A549 (cell line): ENCODE measurements around the gene CBFA2T2. TPM values are rescaled to one million over a fixed set of nuclear protein-coding genes. Genes with fewer than 3 reads are reported as not detected.

Experiments used
- ATAC-seq, 2 experiments: fragments of 200-7000 bp in 1 of 2; fragments of >200 bp in 1 of 2; cut with Nextera tagmentation in 1 of 2; cut with Tn5 transposase in 1 of 2; 3 replicates each; pipeline versions ENCODE4 v1.8.0 to v1.9.1; 2018 to 2020; ENCODE audit warnings: mild to moderate bottlenecking in 1 of 2, moderate library complexity in 1 of 2
- CTCF ChIA-PET: fragments of 300-600 bp; sonication (Branson Sonifier 250); formaldehyde crosslinking; extraction: SDS; loops from one replicate; lab custom pipeline; 2021; ENCODE audit warnings: antibody characterized with exemption, inconsistent platforms; lab: Yijun Ruan, JAX
- POLR2A ChIA-PET: fragments of 350-600 bp; formaldehyde crosslinking; extraction: SDS; loops from one replicate; lab custom pipeline; 2021; ENCODE audit warnings: antibody characterized with exemption, inconsistent platforms; lab: Yijun Ruan, JAX
- DNase-seq, 2 experiments: peaks; one replicate each; pipeline versions ENCODE4 v3.0.0 to v3.0.0-alpha.2; 2011 to 2016; ENCODE audit warnings: low read depth in 1 of 2, low spot score in 1 of 2
- FAIRE-seq: peaks from 2 replicates; lab custom pipeline; 2011; peaks lifted over from hg19 to GRCh38; lab: Jason Lieb, UNC
- H3K27ac ChIP-seq, 2 experiments: fragments of >200 bp; sonication (Bioruptor Twin); formaldehyde crosslinking; 3 replicates each; pipeline ENCODE4 v1.5.1; 2016 to 2017
- H3K4me1 ChIP-seq: fragments of >200 bp; sonication (Bioruptor Twin); formaldehyde crosslinking; 3 replicates; pipeline ENCODE4 v1.6.1; 2016
- H3K4me2 ChIP-seq: fragments of >200 bp; sonication (Bioruptor Twin); formaldehyde crosslinking; 3 replicates; pipeline ENCODE4 v1.6.1; 2016
- H3K4me3 ChIP-seq: fragments of >200 bp; sonication (Bioruptor Twin); formaldehyde crosslinking; 3 replicates; pipeline ENCODE4 v1.5.1; 2016
- H3K9me3 ChIP-seq: fragments of >200 bp; sonication (Bioruptor Twin); formaldehyde crosslinking; 3 replicates; pipeline ENCODE4 v1.6.1; 2016
- CBX8 ChIP-seq: fragments of 200-600 bp; sonication (generic); IDR thresholded peaks from 2 replicates; pipeline ENCODE4 v1.6.1; 2016
- CEBPB ChIP-seq, 2 experiments: fragments of >200 bp in 1 of 2; sonication (Bioruptor Twin) in 1 of 2; formaldehyde crosslinking in 1 of 2; IDR thresholded peaks; 2 replicates each; pipeline ENCODE4 v1.6.1; 2012 to 2016
- CHD2 ChIP-seq: fragments of 150-350 bp; IDR thresholded peaks from 2 replicates; pipeline ENCODE4 v1.6.1; 2014; ENCODE audit warnings: low read length; ENCODE audit not compliant: partially characterized antibody
- CHD4 ChIP-seq: fragments of 200-600 bp; sonication (generic); IDR thresholded peaks from 2 replicates; pipeline ENCODE4 v1.6.1; 2016; ENCODE audit warnings: antibody characterized with exemption, mild to moderate bottlenecking, borderline replicate concordance
- CTCF ChIP-seq: fragments of >200 bp; sonication (Bioruptor Twin); formaldehyde crosslinking; IDR thresholded peaks from 3 replicates; pipeline ENCODE4 v1.5.1; 2016
- E2F6 ChIP-seq: IDR thresholded peaks from 2 replicates; pipeline ENCODE4 v1.6.1; 2012; ENCODE audit warnings: low read depth, borderline replicate concordance
- ELK1 ChIP-seq: fragments of 150-350 bp; IDR thresholded peaks from 2 replicates; pipeline ENCODE4 v1.6.1; 2014; ENCODE audit warnings: low read depth, mild to moderate bottlenecking, low read length
- ESRRA ChIP-seq: fragments of 150-350 bp; IDR thresholded peaks from 2 replicates; pipeline ENCODE4 v1.6.1; 2014; ENCODE audit warnings: mild to moderate bottlenecking, low read length, borderline replicate concordance
- FOSL2 ChIP-seq, 2 experiments: fragments of 450-650 bp in 1 of 2; fragments of >200 bp in 1 of 2; sonication (Bioruptor Twin) in 1 of 2; formaldehyde crosslinking; IDR thresholded peaks; 2 replicates each; pipeline versions ENCODE4 v1.5.0 to v1.6.1; 2016 to 2020; ENCODE audit warnings: mild to moderate bottlenecking in 1 of 2, moderate library complexity in 1 of 2
- FOXS1 ChIP-seq: fragments of 250-450 bp; sonication (Bioruptor Pico); IDR thresholded peaks from 2 replicates; pipeline ENCODE4 v1.5.0; 2020; ENCODE audit warnings: mild to moderate bottlenecking, moderate library complexity
- JUN ChIP-seq, 2 experiments: fragments of >200 bp; sonication (Bioruptor Twin); formaldehyde crosslinking; IDR thresholded peaks; 2 replicates in 1 of 2; 3 replicates in 1 of 2; pipeline ENCODE4 v1.6.1; 2016 to 2017
- KDM1A ChIP-seq: fragments of 200-600 bp; sonication (generic); IDR thresholded peaks from 2 replicates; pipeline ENCODE4 v1.6.1; 2016; ENCODE audit warnings: low read depth, mild to moderate bottlenecking
- MAX ChIP-seq: IDR thresholded peaks from 2 replicates; pipeline ENCODE4 v1.6.1; 2012
- MAZ ChIP-seq: fragments of 150-350 bp; IDR thresholded peaks from 2 replicates; pipeline ENCODE4 v1.6.1; 2014; ENCODE audit warnings: antibody characterized with exemption, low read depth, low read length, borderline replicate concordance
- NR3C1 ChIP-seq: fragments of >200 bp; sonication (Bioruptor Twin); formaldehyde crosslinking; IDR thresholded peaks from 3 replicates; pipeline ENCODE4 v1.6.1; 2017
- PHF8 ChIP-seq: fragments of 200-600 bp; sonication (generic); IDR thresholded peaks from 2 replicates; pipeline ENCODE4 v1.6.1; 2016; ENCODE audit warnings: low read depth, mild to moderate bottlenecking, antibody characterized with exemption, moderate library complexity, borderline replicate concordance
- POLR2A ChIP-seq: IDR thresholded peaks from 2 replicates; pipeline ENCODE4 v1.6.1; 2012; ENCODE audit warnings: mild to moderate bottlenecking, low read length
- POLR2AphosphoS2 ChIP-seq: conservative IDR thresholded peaks from 2 replicates; pipeline ENCODE4 v1.6.1; 2012; ENCODE audit warnings: low read length, improper control_type of control experiment, inconsistent platforms
- RAD21 ChIP-seq, 2 experiments: fragments of >200 bp in 1 of 2; sonication (Bioruptor Twin) in 1 of 2; formaldehyde crosslinking in 1 of 2; IDR thresholded peaks in 1 of 2; conservative IDR thresholded peaks in 1 of 2; 2 replicates in 1 of 2; 3 replicates in 1 of 2; pipeline ENCODE4 v1.6.1; 2012 to 2018; ENCODE audit warnings: inconsistent platforms in 1 of 2
- RARB ChIP-seq: fragments of 250-450 bp; sonication (Bioruptor Pico); IDR thresholded peaks from 2 replicates; pipeline ENCODE4 v1.8.0; 2021; ENCODE audit warnings: mild to moderate bottlenecking, moderate library complexity
- RNF2 ChIP-seq: fragments of 200-600 bp; sonication (generic); IDR thresholded peaks from 2 replicates; pipeline ENCODE4 v1.6.1; 2016; ENCODE audit warnings: low read depth, mild to moderate bottlenecking, antibody characterized with exemption, moderate library complexity, borderline replicate concordance
- SMC3 ChIP-seq: fragments of >200 bp; sonication (Bioruptor Twin); formaldehyde crosslinking; IDR thresholded peaks from 3 replicates; pipeline ENCODE4 v1.6.1; 2018; ENCODE audit warnings: inconsistent platforms
- ZNF302 ChIP-seq: fragments of 250-450 bp; sonication (Bioruptor Pico); IDR thresholded peaks from 2 replicates; pipeline ENCODE4 v1.9.0; 2021; ENCODE audit warnings: inconsistent platforms, mild to moderate bottlenecking, moderate library complexity
- ZSCAN20 ChIP-seq: fragments of 250-450 bp; sonication (Bioruptor Pico); IDR thresholded peaks from 2 replicates; pipeline ENCODE4 v1.8.0; 2022; ENCODE audit warnings: mild to moderate bottlenecking, moderate library complexity
- WGBS: methylation state at CpG from one replicate; pipeline ENCODE4 v1.1.6; 2017; ENCODE audit errors: missing lambda C conversion rate; 5-methylcytosine and 5-hydroxymethylcytosine counted together
- polyA plus RNA-seq, 4 experiments: library from polyadenylated mRNA; depleted of rRNA in 3 of 4; stranded (reverse); fragments of >200 nt; fragmentation: RNase III in 1 of 4; extraction: RNeasy Plus Mini Kit Qiagen cat#74134 plus additional on column Dnase treatment in 1 of 4; gene quantifications; 2 replicates in 3 of 4; 3 replicates in 1 of 4; pipeline ENCODE4 v1.2.3, GENCODE V29; 2011 to 2017

The CBFA2T2 gene
- polyA plus RNA-seq, 2 of the 4 experiments (the other 2 are of a cell fraction) = 6.8 to 9.4 TPM

GRCh38 chr20:33443512-33444239 lies 46.2 kb upstream of the CBFA2T2 start, which contains the start of gene SNTA1:
SNTA1 (minus strand) TSS chr20:33443763; CDS start chr20:33443620, 143 bp downstream.
- under 1% methylated on average over 18 of the region's 75 CpGs for WGBS
- ChIA-PET POLR2A (interaction anchor here (0.6 to 1.9 kb wide), 7 partner anchors 10 to 549 kb away, joined by 3 to 10 read pairs (median 4); partner anchors contain the start of genes CBFA2T2, CDK5RAP1 and ZNF341), CTCF (interaction anchor here (0.6 to 2.7 kb wide), 7 partner anchors 10 to 209 kb away, joined by 3 to 11 read pairs (median 4); no protein-coding TSS in a partner anchor)
- Histone ChIP-seq H3K9me3 (peaks cover 6% of the 10 kb centered on the region; the same call in 1 of the 3 replicates), H3K4me2 (peak within 1 kb of the TSS; percentile 78), H3K4me1 (peaks cover 5% of the 10 kb centered on the region; the same call in 2 of the 3 replicates), H3K27ac (peak within 1 kb of the TSS; percentile 72 to 89), H3K4me3 (peak within 1 kb of the TSS; percentile 83)
- TF ChIP-seq FOSL2 (IDR thresholded peaks at IDR 0.05) = no peak
- no peak for TF ChIP-seq FOSL2 (CRISPR knock-in tag; IDR thresholded peaks at IDR 0.05)
- peak; percentile 20; the same call in 1 of the 2 replicates for TF ChIP-seq PHF8
- TF ChIP-seq CBX8 = no peak
- TF ChIP-seq ZNF302 = no peak
- no peak for TF ChIP-seq NR3C1
- TF ChIP-seq JUN (IDR thresholded peaks at IDR 0.05) = no peak
- no peak for TF ChIP-seq POLR2AphosphoS2
- no peak for TF ChIP-seq ELK1
- no peak for TF ChIP-seq ZSCAN20 (CRISPR knock-in tag)
- TF ChIP-seq KDM1A = no peak
- TF ChIP-seq POLR2A = peak; percentile 24
- TF ChIP-seq MAX = peak; percentile 40; the same call in 1 of the 2 replicates
- no peak for TF ChIP-seq ESRRA
- TF ChIP-seq E2F6 = peak; percentile 74; the same call in 1 of the 2 replicates
- no peak for TF ChIP-seq RNF2
- TF ChIP-seq RARB (CRISPR knock-in tag) = no peak
- TF ChIP-seq CHD2 = no peak
- TF ChIP-seq RAD21 (conservative IDR thresholded peaks at IDR 0.05 in 1 of 2, IDR thresholded peaks at IDR 0.05 in 1 of 2) = no peak
- no peak for TF ChIP-seq MAZ
- peak; percentile 84 to 95 for ATAC-seq
- no peak for FAIRE-seq
- DNase-seq = peak; percentile 84 to 86

GRCh38 chr20:33444797-33445560 lies 44.9 kb upstream of the CBFA2T2 start:
- WGBS = 64% methylated on average over 4 of the region's 4 CpGs
- FAIRE-seq = no peak
- 0 out of 6 replicates have a peak, but pooled peaks of 1 of the 2 experiments have one; percentile 21 for ATAC-seq

More at GRCh38 chr20:33444797-33445560, 44.9 kb upstream of the CBFA2T2 start:
- DNase-seq = peak in 1 of 2 experiments; percentile 36
- ChIA-PET POLR2A (interaction anchor here (0.7 to 1.9 kb wide), 3 partner anchors 43 to 45 kb away, joined by 4 to 10 read pairs (median 6); partner anchors contain the start of genes CBFA2T2 and CDK5RAP1), CTCF (interaction anchor here (0.7 to 2.7 kb wide), 9 partner anchors 9 to 685 kb away, joined by 3 to 11 read pairs (median 3); no protein-coding TSS in a partner anchor)
- H3K4me2 ChIP-seq = peak overlapping the region; percentile 78
- peaks cover 5% of the 10 kb centered on the region; the same call in 2 of the 3 replicates for H3K4me1 ChIP-seq
- H3K27ac ChIP-seq = peak overlapping the region in 1 of 2 experiments; percentile 15; a peak in 1 of 6 replicates
- H3K9me3 ChIP-seq = peaks cover 6% of the 10 kb centered on the region; the same call in 1 of the 3 replicates
- no peak for TF ChIP-seq FOXS1 (CRISPR knock-in tag)
- TF ChIP-seq RAD21 (conservative IDR thresholded peaks at IDR 0.05 in 1 of 2, IDR thresholded peaks at IDR 0.05 in 1 of 2) = peak; percentile 37 to 48; a peak in 3 of 5 replicates
- TF ChIP-seq CTCF = peak; percentile 43; the same call in 2 of the 3 replicates
- TF ChIP-seq CEBPB (IDR thresholded peaks at IDR 0.05) = 0 out of 4 replicates have a peak, but pooled peaks of 1 of the 2 experiments have one; percentile 6
- peak; percentile 20; the same call in 1 of the 3 replicates for TF ChIP-seq SMC3
- TF ChIP-seq CHD4 = no peak
- H3K4me3 ChIP-seq = peak overlapping the region; percentile 83
